Stomach (tissue), 9 donors: ENCODE results near the gene GSG1L. TPM values are rescaled to one million over a fixed set of nuclear protein-coding genes. Genes with fewer than 3 reads are reported as not detected.

Source experiments
- DNase-seq, 2 donors: peaks; one replicate each; pipeline versions ENCODE4 v3.0.0 to v3.0.0-alpha.2; 2013 to 2019
- H3K27ac ChIP-seq, 5 donors: fragments of 200-600 bp in 4 of 5; sonication (generic) in 4 of 5; one replicate each; pipeline ENCODE4 v1.5.1; 2013 to 2019; ENCODE audit warnings: mild to moderate bottlenecking in 1 of 5, moderate library complexity in 1 of 5
- H3K27me3 ChIP-seq, 3 donors: fragments of 200-600 bp; sonication (generic); one replicate each; pipeline ENCODE4 v1.5.1; 2017 to 2019; ENCODE audit warnings: mixed run types in 1 of 3
- H3K36me3 ChIP-seq, 4 donors: fragments of 200-600 bp; sonication (generic); 1 replicate in 3 of 4; 2 replicates in 1 of 4; pipeline ENCODE4 v1.5.1; 2016 to 2019
- H3K4me1 ChIP-seq, 4 donors: fragments of 200-600 bp; sonication (generic); one replicate each; pipeline ENCODE4 v1.5.1; 2016 to 2019
- H3K4me3 ChIP-seq, 4 donors: fragments of 200-600 bp; sonication (generic) in 3 of 4; one replicate each; pipeline ENCODE4 v1.5.1; 2016 to 2019; ENCODE audit warnings: mild to moderate bottlenecking in 1 of 4
- H3K9me3 ChIP-seq, 4 donors: fragments of 200-600 bp; sonication (generic); one replicate each; pipeline ENCODE4 v1.5.1; 2016 to 2019
- EP300 ChIP-seq: sonication (generic); formaldehyde crosslinking; IDR thresholded peaks from one replicate; pipeline ENCODE4 v1.6.1; 2017; ENCODE audit warnings: antibody characterized with exemption
- POLR2A ChIP-seq, 4 donors: fragments of 450-650 bp; IDR thresholded peaks; one replicate each; pipeline ENCODE4 v1.6.1; 2016; ENCODE audit warnings: antibody characterized with exemption in 4 of 4, control low read depth in 2 of 4, mild to moderate bottlenecking in 1 of 4, moderate library complexity in 1 of 4
- POLR2AphosphoS5 ChIP-seq, 3 donors: sonication (generic); formaldehyde crosslinking; IDR thresholded peaks; one replicate each; pipeline ENCODE4 v1.6.1; 2016; ENCODE audit warnings: antibody characterized with exemption in 3 of 3
- WGBS, 5 donors: extraction: QIAGEN DNeasy Blood & Tissue Kit in 3 of 5; methylation state at CpG; one replicate each; pipeline versions ENCODE4 v1.1.5 to v1.1.7; 2013 to 2018; 5-methylcytosine and 5-hydroxymethylcytosine counted together
- intact Hi-C: fragments of 100-400 bp; cut with DNase I; formaldehyde crosslinking; loops from one replicate; pipeline ENCODE4 v1.15.1; 2023; ENCODE audit warnings: low total_unique reads
- polyA plus RNA-seq, 3 donors: library from polyadenylated mRNA; stranded (reverse); fragments of 200-250 nt; gene quantifications; one replicate each; pipeline ENCODE4 v1.2.3, GENCODE V29; 2013
- total RNA-seq, 5 donors: library from RNA; depleted of rRNA; stranded (reverse); fragments of >200 nt; gene quantifications; one replicate each; pipeline versions ENCODE4 v1.1.0 to v1.2.3, GENCODE V29; 2014 to 2016
- TF ChIP-seq, protein P1 (sequence below), 7 experiments: fragments of 450-650 bp in 4 of 7; fragments of 200-600 bp in 3 of 7; sonication (generic) in 3 of 7; IDR thresholded peaks; one replicate each; pipeline ENCODE4 v1.5.1; 2016 to 2019; ENCODE audit warnings: antibody characterized with exemption in 7 of 7, control low read depth in 2 of 7, mild to moderate bottlenecking in 1 of 7
- donor health status: healthy with polysubstance abuse.
- donor health status: Bipolar disorder and iron deficiency.
- donor health status: healthy.

Gene GSG1L
- total and polyA plus RNA-seq, 8 donors, result 0.06 TPM; not detected in 7

DNA sequence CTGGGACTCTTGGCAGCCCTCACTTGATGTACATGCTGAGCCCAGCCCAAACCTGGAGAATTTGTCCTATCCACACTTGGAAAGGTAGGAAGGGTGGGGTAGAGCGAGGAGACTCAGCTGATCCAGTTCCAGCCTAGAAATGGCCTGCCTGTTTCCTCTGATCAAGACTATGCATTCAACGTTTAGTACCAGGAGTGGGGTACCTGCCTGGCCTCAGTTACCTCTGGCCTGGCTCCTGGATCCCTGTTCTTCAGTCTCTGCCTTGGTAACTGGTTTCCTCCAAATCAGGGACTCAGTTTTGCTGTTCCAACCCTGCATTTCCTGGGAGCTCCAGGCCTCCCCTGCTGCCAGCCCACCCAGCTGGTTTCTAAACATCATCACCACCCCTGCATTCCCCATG lies 233.5 kb downstream of the GSG1L start:
- intact Hi-C loops, result no loop called here
- 72 to 94% (median 88%) methylated on average over 2 of the region's 2 CpGs for WGBS, 5 donors

DNA sequence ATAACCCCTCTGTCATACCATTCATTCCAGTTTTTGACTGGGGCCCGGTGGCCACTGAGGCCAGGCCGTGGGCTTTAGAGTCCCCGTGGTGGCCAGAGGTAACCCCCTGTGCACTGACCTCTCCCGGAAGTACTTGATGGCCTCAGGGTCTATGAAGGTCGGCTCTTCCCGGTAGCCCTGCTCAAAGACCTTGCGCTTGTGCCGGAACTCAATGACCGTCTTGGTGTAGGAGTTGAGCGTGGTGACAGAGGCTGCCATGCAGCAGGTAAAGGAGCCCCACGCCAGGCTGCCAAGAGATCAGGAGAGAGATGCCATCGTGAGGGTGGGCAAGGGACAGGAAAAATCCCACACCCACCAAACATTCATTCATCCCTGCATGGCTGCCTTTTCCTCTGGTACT lies 234.8 kb downstream of the GSG1L start:
- TF ChIP-seq POLR2A (IDR thresholded peaks at IDR 0.05) (no peak), EP300 (no peak), POLR2AphosphoS5 (IDR thresholded peaks at IDR 0.05) (no peak)
- TF ChIP-seq, protein P1, sequence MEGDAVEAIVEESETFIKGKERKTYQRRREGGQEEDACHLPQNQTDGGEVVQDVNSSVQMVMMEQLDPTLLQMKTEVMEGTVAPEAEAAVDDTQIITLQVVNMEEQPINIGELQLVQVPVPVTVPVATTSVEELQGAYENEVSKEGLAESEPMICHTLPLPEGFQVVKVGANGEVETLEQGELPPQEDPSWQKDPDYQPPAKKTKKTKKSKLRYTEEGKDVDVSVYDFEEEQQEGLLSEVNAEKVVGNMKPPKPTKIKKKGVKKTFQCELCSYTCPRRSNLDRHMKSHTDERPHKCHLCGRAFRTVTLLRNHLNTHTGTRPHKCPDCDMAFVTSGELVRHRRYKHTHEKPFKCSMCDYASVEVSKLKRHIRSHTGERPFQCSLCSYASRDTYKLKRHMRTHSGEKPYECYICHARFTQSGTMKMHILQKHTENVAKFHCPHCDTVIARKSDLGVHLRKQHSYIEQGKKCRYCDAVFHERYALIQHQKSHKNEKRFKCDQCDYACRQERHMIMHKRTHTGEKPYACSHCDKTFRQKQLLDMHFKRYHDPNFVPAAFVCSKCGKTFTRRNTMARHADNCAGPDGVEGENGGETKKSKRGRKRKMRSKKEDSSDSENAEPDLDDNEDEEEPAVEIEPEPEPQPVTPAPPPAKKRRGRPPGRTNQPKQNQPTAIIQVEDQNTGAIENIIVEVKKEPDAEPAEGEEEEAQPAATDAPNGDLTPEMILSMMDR (IDR thresholded peaks at IDR 0.05), result no peak
- no peak overlapping the region for H3K4me3 ChIP-seq
- no peaks in the 10 kb centered on the region for H3K36me3 ChIP-seq
- H3K4me1 ChIP-seq, result no peaks in the 10 kb centered on the region
- intact Hi-C loops, result no loop called here
- H3K27ac ChIP-seq, result no peak overlapping the region
- peaks cover 0 to 15% (median 8%) of the 10 kb centered on the region in 4 donors for H3K9me3 ChIP-seq
- 90 to 96% (median 93%) methylated on average over 12 of the region's 12 CpGs for WGBS, 5 donors
- peaks cover 0 to under 1% (median 0%) of the 10 kb centered on the region in 3 donors for H3K27me3 ChIP-seq
- no peak for DNase-seq

More for the DNA sequence above, 233.5 kb downstream of the GSG1L start:
- Histone ChIP-seq H3K9me3 (peaks cover 0 to 15% (median 8%) of the 10 kb centered on the region in 4 donors), H3K27ac (no peak overlapping the region), H3K36me3 (no peaks in the 10 kb centered on the region), H3K4me3 (no peak overlapping the region), H3K27me3 (no peaks in the 10 kb centered on the region), H3K4me1 (no peaks in the 10 kb centered on the region)
- TF ChIP-seq POLR2A (IDR thresholded peaks at IDR 0.05), result no peak
- TF ChIP-seq, protein P1 (IDR thresholded peaks at IDR 0.05), result no peak
- TF ChIP-seq POLR2AphosphoS5 (IDR thresholded peaks at IDR 0.05), result no peak
- TF ChIP-seq EP300, result no peak
- no peak for DNase-seq

DNA sequence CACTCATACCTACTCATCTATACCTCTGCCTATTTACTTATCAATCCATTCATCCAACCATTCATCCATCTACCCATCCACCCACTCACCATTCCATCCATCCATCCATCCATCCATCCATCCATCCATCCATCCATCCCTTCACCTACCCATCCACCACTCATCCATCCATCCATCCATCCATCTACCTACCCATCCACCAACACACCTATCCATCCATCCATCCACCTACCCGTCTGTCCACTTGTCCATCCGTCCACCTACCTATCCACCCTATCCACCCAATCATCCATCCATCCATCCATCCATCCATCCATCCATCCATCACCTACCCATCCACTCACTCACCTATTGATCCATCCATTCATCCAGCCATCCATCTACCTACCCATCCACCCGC lies 235.7 kb downstream of the GSG1L start:
- Histone ChIP-seq H3K27ac (no peak overlapping the region), H3K4me3 (no peak overlapping the region), H3K36me3 (no peaks in the 10 kb centered on the region), H3K9me3 (peaks cover 0 to 15% (median 8%) of the 10 kb centered on the region in 4 donors), H3K4me1 (peaks cover 0 to 6% (median 0%) of the 10 kb centered on the region in 4 donors), H3K27me3 (peaks cover 0 to 5% (median 0%) of the 10 kb centered on the region in 3 donors)
- TF ChIP-seq POLR2AphosphoS5 (IDR thresholded peaks at IDR 0.05) (no peak), POLR2A (IDR thresholded peaks at IDR 0.05) (no peak), EP300 (no peak)
- TF ChIP-seq, protein P1 (IDR thresholded peaks at IDR 0.05), result no peak
- DNase-seq, result no peak
- whole genome bisulfite sequencing, 5 donors, result 73 to 97% (median 82%) methylated on average over 3 of the region's 3 CpGs
- intact Hi-C loops, result no loop called here

DNA sequence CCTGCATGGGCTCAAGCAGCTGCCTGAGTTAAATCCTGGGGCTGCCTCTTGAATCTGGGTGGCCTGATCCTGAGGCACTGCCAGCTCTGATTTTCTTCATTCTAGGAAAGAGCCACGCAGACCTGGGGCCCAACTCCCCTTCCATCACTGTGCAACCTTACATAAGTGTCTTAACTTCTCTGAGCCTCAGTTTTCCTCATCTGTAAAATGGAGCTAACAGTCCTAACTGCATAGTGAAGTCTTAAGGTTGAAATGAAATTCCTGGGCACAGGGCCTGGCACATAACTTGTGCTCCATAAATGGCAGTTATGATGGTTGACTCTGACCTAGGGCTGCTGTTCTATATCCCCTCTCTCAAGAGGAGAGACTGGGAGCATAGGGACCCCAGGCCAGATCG lies 236.6 kb downstream of the GSG1L start:
- Histone ChIP-seq H3K27ac (no peak overlapping the region), H3K36me3 (no peaks in the 10 kb centered on the region), H3K4me3 (no peak overlapping the region), H3K9me3 (peaks cover 0 to 15% (median 8%) of the 10 kb centered on the region in 4 donors), H3K4me1 (peaks cover 0 to 6% (median 0%) of the 10 kb centered on the region in 4 donors), H3K27me3 (peaks cover 0 to 5% (median 0%) of the 10 kb centered on the region in 3 donors)
- 87 to 100% (median 94%) methylated on average over 2 of the region's 2 CpGs for WGBS, 5 donors
- TF ChIP-seq, protein P1 (IDR thresholded peaks at IDR 0.05), result no peak
- TF ChIP-seq POLR2AphosphoS5 (IDR thresholded peaks at IDR 0.05) (no peak), EP300 (no peak), POLR2A (IDR thresholded peaks at IDR 0.05) (no peak)
- intact Hi-C loops, result no loop called here
- DNase-seq, result no peak
